ENCODE measurements around the gene AFF3.

DNA sequence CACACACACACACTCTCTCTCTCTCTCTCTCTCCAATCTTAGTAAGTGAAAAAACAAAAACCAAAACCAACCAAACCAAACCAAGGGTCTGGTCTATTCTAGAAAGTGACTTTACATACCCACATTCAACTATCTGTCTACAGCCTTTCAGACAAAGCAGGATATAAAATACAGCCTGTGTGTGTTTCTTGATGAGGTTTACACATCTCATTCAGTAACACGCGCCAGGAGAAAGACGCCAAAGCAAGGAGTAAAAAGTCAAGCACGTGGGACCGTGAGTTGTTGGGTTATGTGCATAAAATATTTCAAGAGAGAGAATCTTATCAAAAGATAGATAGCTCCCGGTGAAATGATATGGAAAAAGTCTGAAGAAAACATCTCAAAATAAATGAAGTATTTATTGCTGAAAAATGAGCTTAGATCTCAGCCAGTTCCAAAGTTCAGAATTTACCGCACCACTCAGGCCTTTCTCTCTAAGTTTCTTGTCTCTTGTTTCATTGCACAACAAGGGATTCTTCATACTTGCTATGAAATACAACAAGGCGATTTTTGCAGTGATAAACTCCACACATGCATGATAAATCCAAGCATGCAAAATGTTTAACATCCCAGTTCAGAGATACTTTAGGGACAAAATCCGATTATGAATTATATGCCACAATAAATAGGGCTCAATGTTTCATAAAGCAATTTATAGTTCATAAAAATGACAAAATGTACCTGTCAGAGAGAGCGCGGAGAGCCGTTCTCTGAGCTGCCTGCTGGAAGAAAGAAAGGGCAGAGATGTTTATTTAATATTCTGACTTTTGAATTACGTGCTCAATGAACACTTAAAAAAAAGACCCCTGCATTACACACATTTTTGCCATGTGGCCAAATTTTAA lies 493.2 kb downstream of the AFF3 start:
- TF ChIP-seq CTCF (conservative IDR thresholded peaks at IDR 0.05; ENCODE audit: low read depth, low read length) = no peak
- TF ChIP-seq EZH2 (IDR thresholded peaks at IDR 0.05; ENCODE audit: borderline replicate concordance, low read depth, low read length, poor library complexity, severe bottlenecking) = no peak

Data from A673 (cell line).